Measurements from ENCODE around the gene PIGP. TPM values are rescaled to one million over a fixed set of nuclear protein-coding genes. Genes with fewer than 3 reads are reported as not detected.
A peak's percentile ranks its signal among the peaks of the same experiment; 100 is the strongest.

Gene PIGP
- total and polyA plus RNA-seq, 9 of the 15 experiments (the other 6 are each of a cell fraction or from before 2014, with no cell fraction given): 18.3 to 122 (median 35.6) TPM

GRCh38 chr21:37071561-37072273 is 1.2 kb downstream of the PIGP start (continued):
- no peak for TF ChIP-seq ZBTB43 (CRISPR knock-in tag; IDR thresholded peaks at IDR 0.05)
- TF ChIP-seq SRF (CRISPR knock-in tag; IDR thresholded peaks at IDR 0.05): no peak
- no peak for TF ChIP-seq PATZ1 (CRISPR knock-in tag; IDR thresholded peaks at IDR 0.05; ENCODE audit: borderline replicate concordance)
- TF ChIP-seq MTF1 (CRISPR knock-in tag; IDR thresholded peaks at IDR 0.05; ENCODE audit: borderline replicate concordance): no peak
- TF ChIP-seq HEY1 (CRISPR knock-in tag; IDR thresholded peaks at IDR 0.05; ENCODE audit: borderline replicate concordance): no peak
- TF ChIP-seq ZNF445 (CRISPR knock-in tag; IDR thresholded peaks at IDR 0.05; ENCODE audit: low read depth): no peak
- TF ChIP-seq ZZZ3 (IDR thresholded peaks at IDR 0.05): no peak
- TF ChIP-seq ZNF592 (IDR thresholded peaks at IDR 0.05): no peak
- TF ChIP-seq NONO (IDR thresholded peaks at IDR 0.05; ENCODE audit: low read depth in 2 of 2, low read length in 1 of 2): no peak
- no peak for TF ChIP-seq TOE1 (IDR thresholded peaks at IDR 0.05; ENCODE audit: borderline replicate concordance)
- TF ChIP-seq TOE1 (CRISPR knock-in tag; IDR thresholded peaks at IDR 0.05; ENCODE audit: borderline replicate concordance, low read depth): no peak
- TF ChIP-seq ATF4 (CRISPR knock-in tag; IDR thresholded peaks at IDR 0.05): no peak
- no peak for TF ChIP-seq GTF2F1 (IDR thresholded peaks at IDR 0.05; ENCODE audit: low read depth, low read length)
- TF ChIP-seq HDGF (IDR thresholded peaks at IDR 0.05): 0 out of 2 replicates have a peak, but pooled peaks have one; percentile 54
- peak; percentile 72 for TF ChIP-seq THAP12 (CRISPR knock-in tag; IDR thresholded peaks at IDR 0.05)
- TF ChIP-seq ZFX (CRISPR knock-in tag; IDR thresholded peaks at IDR 0.05): no peak

Data from K562 (cell line).